Endothelial cell of coronary artery (primary cell): Measurements from ENCODE around the gene ZNF385C. TPM values are rescaled to one million over a fixed set of nuclear protein-coding genes. Genes with fewer than 3 reads are reported as not detected.

Experiments
- total RNA-seq: library from RNA; depleted of rRNA; stranded (reverse); fragments of >200 nt; gene quantifications from 2 replicates; pipeline ENCODE4 v1.2.3, GENCODE V29; 2014

ZNF385C gene, protein sequence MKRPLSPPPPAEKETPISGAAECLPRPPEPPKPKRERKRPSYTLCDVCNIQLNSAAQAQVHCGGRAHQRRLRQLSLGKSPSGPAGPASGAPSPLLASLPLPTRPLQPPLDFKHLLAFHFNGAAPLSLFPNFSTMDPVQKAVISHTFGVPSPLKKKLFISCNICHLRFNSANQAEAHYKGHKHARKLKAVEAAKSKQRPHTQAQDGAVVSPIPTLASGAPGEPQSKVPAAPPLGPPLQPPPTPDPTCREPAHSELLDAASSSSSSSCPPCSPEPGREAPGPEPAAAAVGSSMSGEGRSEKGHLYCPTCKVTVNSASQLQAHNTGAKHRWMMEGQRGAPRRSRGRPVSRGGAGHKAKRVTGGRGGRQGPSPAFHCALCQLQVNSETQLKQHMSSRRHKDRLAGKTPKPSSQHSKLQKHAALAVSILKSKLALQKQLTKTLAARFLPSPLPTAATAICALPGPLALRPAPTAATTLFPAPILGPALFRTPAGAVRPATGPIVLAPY
- not detected in 2 replicates for total RNA-seq

GRCh38 chr17:42097691-42098631 is at the start of gene ZNF385C:
Gene ZNF385C, minus strand, starts transcription at chr17:42098473. Its CDS starts 35,417 bp downstream, at chr17:42063056.

DNA sequence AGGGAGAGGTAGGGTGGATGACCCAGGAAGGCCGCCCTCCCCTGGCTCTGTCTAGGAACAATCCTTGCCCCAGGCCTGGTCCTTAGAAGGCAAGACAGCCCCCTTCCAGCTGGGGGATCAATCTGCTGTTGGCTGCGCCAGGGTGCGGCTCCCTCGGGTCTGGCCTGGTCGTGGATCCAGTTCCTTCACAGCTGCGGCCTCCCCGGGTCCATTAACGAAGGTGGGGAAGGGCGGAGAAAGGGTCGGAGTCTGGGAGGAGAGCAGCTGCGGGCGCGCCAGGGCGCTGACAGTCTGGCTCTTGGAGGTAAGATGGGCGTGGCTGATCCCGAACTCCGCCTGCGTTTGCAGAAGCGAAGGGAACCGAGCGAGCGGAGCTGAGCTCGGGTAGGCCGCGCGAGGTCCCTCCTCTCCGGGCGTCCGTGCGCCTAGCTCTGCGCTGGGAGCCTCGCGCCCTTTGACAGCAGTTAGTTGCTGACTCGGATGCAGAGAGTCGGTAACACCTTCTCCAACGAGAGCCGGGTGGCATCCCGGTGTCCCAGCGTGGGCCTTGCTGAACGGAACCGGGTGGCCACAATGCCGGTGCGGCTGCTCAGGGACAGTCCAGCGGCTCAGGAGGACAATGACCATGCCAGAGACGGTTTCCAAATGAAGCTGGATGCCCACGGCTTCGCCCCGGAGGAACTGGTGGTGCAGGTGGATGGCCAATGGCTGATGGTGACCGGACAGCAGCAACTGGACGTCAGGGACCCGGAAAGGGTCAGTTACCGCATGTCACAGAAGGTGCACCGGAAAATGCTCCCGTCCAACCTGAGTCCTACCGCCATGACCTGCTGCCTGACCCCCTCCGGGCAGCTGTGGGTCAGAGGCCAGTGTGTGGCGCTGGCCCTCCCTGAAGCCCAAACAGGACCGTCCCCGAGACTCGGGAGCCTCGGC is 24.4 kb upstream of the ZNF385C start, which contains the start of gene HSPB9:
Gene HSPB9, plus strand, starts transcription at position 434 of the 933 bp plus-strand sequence. Its CDS starts 47 bp downstream, at position 481.

DNA sequence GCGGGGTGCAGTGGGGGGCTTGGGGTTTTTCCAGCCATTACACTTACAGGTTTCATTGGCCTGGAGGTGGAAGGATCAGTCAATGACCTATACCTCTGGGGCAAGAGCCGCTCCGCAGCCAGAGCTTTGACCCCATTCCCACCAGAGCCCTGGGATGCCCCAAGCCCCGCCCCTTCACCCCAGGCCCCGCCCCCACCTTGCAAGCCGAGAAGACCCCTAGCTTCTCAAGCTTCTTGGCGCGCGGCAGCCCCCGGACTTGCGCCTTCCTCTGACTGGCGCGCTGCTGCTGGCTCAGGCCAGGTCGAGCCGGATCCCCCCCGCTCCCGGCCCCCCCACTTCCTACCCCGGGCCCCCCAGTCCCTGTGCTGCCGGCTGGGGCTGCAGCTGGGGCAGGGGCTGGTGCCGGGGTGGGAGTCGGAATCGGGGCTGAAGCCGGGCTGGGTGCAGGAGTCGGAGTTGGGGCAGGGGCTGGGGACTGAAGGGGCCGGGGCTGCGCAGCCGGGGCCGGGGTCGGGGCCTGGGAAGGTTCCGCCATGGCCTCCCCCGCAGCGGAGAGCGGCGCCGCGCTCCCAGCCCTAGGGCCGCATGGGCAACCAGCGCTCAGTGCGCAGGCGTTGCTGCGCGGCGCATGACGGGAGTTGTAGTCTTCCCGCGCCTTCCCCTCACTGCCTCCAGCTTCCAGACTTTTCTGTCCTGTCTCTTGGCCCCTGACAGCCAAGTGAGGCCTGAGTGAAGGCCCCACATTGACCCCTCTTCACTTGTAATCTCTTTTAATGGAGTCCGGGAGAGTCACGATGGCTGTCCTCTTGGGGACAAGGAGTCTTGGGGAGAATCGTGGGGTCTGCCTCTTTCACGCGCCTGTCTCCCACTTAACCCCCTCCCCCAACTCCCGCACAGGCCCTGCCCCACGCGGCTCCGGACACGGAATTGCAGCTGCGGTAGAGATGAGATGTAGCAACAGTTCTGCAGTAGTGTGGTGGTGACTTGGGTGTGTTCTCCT is 22.8 kb upstream of the ZNF385C start, which contains the start of gene KAT2A:
Gene KAT2A, minus strand, starts transcription at position 598 of the 1,000 bp plus-strand sequence. Its CDS starts 63 bp downstream, at position 535.

DNA sequence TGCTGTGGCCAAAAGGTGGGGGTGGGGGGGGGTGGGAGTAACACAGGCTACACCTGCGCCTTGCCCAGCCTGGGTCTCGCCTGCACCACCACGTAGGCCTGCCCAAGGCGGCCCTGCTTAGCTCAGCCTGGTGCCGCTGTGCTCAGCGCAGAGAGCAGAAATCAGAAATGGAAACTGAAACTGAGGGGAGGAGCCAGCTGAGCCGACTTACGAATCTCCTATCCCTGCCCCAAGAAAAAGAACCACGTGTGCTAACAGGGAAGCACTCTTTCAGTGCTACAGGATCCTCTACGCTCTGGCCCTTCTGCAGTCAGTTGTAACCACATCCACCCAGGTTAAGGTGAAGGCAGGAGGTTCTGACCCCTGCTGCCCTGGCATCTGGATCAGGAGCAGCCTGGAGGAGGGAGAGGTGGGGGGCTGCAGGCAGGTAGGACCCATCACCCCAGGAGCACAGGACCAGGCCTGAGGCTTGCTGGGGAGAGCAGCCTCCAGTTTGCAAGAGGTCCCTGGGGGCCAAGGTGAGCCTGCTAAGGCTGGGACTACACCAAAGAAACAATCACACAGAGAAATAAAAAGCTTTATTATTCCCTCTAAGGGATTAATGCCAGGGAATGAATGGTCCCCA is 14.4 kb upstream of the ZNF385C start, which contains the start of gene DHX58:
Gene DHX58, minus strand, starts transcription at position 163 of the 625 bp plus-strand sequence. CDS start 822 bp downstream, outside the sequence.

GRCh38 chr17:42050393-42051012 is 47.8 kb downstream of the ZNF385C start, which contains the start of gene C17orf113:
Gene C17orf113, minus strand, starts transcription at chr17:42050601. Its CDS starts 7,225 bp downstream, at chr17:42043376.

DNA sequence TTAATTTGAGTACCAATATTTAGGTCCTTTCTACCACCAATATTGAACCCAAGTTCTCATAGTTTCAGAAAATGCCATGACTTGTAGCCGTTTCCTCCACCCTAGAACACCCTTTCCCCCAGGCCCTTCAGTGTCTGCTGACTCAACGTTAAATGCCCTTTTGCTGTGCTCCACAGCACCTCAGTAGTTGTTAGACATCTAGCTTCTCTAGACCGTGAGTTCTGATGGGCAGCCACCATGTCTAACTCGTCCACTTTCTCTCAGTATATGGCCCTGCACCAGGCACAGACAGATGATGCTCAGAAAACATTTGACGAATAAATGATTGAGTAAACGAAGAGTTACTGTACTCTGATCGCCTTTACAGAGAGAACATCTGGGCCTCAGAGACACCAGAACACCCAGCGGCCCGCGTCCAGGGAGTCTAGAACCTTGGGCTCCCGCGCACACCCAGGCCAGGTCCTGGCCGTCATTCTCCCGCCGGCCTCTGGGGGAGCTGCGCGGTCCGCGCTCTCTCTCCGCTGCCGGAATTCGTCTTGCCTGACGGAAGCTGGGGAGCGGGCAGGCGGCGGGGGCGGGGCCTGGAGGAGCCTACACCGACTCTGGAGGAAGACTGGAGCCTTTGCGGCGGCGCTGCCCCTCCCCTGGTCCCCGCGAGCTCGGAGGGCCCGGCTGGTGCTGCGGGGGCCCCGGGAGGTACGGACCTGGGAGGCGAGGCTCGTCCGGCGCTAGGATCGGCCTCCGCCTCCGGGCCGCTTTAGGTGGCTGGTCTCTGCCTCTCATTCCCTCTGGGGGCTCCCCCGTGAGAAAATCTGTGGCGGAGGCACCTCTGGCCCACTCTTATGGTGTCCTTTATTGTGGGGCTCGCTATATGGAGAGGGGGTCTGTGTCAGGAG is 78.5 kb downstream of the ZNF385C start, which contains the start of gene NKIRAS2:
Gene NKIRAS2, plus strand, starts transcription at position 582 of the 896 bp plus-strand sequence. CDS start 1,488 bp downstream, outside the sequence.

GRCh38 chr17:42016941-42017865 is 81.1 kb downstream of the ZNF385C start, which contains the start of gene DNAJC7:
Gene DNAJC7, minus strand, starts transcription at chr17:42017439. Its CDS starts 23 bp downstream, at chr17:42017416.

Other genes starting within 250 kb of the ZNF385C start
- 23.9 and 26.9 TPM in 2 replicates for gene KLHL11, start 233.1 kb downstream of the ZNF385C start, total RNA-seq
- gene ACLY, start 179.5 kb downstream of the ZNF385C start, total RNA-seq: 202 and 207 TPM in 2 replicates
- 0.18 and 0.28 TPM in 2 replicates for gene ODAD4, start 167.9 kb downstream of the ZNF385C start, total RNA-seq
- 50.8 and 58.7 TPM in 2 replicates for gene CNP, start 131.7 kb downstream of the ZNF385C start, total RNA-seq
- gene DNAJC7, start 81.0 kb downstream of the ZNF385C start, total RNA-seq: 92.2 and 100 TPM in 2 replicates
- 30.4 and 33.5 TPM in 2 replicates for gene NKIRAS2, start 78.4 kb downstream of the ZNF385C start, total RNA-seq
- gene C17orf113, start 47.9 kb downstream of the ZNF385C start, total RNA-seq: 0.09 and 0.28 TPM in 2 replicates
- gene DHX58, start 14.2 kb upstream of the ZNF385C start, total RNA-seq: 4.0 and 6.8 TPM in 2 replicates
- gene KAT2A, start 22.9 kb upstream of the ZNF385C start, total RNA-seq: 6.9 and 13.9 TPM in 2 replicates
- gene HSPB9, start 24.3 kb upstream of the ZNF385C start, total RNA-seq: not detected in 2 replicates
- gene RAB5C, start 56.5 kb upstream of the ZNF385C start, total RNA-seq: 77.1 and 79.1 TPM in 2 replicates
- under 0.01 TPM in 2 replicates for gene KCNH4, start 82.7 kb upstream of the ZNF385C start, total RNA-seq
- not detected in 2 replicates for gene HCRT, start 87.0 kb upstream of the ZNF385C start, total RNA-seq
- gene GHDC, start 96.0 kb upstream of the ZNF385C start, total RNA-seq: 8.5 and 15.0 TPM in 2 replicates
- gene STAT5B, start 177.9 kb upstream of the ZNF385C start, total RNA-seq: 30.3 and 43.4 TPM in 2 replicates
- 14.8 and 25.9 TPM in 2 replicates for gene STAT5A, start 190.0 kb upstream of the ZNF385C start, total RNA-seq